Measurements from ENCODE around the gene CCNJL.
"Not testable (repeated sequence)": the region's sequence is repeated elsewhere in the genome, so short reads cannot be mapped to it uniquely, and the experiment has no call there.

CCNJL gene

GRCh38 chr5:160253441-160253840 is 58.9 kb downstream of the CCNJL start:
- H3K36me3 ChIP-seq = peaks cover 43% of the 10 kb centered on the region
- TF ChIP-seq CTCF (IDR thresholded peaks at IDR 0.05) = no peak
- H3K27ac ChIP-seq = no peak overlapping the region
- no peak overlapping the region for H3K4me3 ChIP-seq (ENCODE audit: low read depth in 1 of 2, low read length in 1 of 2)
- H3K4me1 ChIP-seq (ENCODE audit: control insufficient read depth in 1 of 2, insufficient read depth in 1 of 2, low read depth in 1 of 2, low read length in 1 of 2) = no peaks in the 10 kb centered on the region
- H3K9me3 ChIP-seq = no peaks in the 10 kb centered on the region
- no peaks in the 10 kb centered on the region for H3K27me3 ChIP-seq

GRCh38 chr5:160252916-160253315 is 59.4 kb downstream of the CCNJL start:
- Histone ChIP-seq H3K36me3 (peaks cover 43% of the 10 kb centered on the region), H3K4me1 (ENCODE audit: control insufficient read depth in 1 of 2, insufficient read depth in 1 of 2, low read depth in 1 of 2, low read length in 1 of 2) (no peaks in the 10 kb centered on the region), H3K27me3 (no peaks in the 10 kb centered on the region), H3K4me3 (ENCODE audit: low read depth in 1 of 2, low read length in 1 of 2) (no peak overlapping the region), H3K9me3 (no peaks in the 10 kb centered on the region), H3K27ac (no peak overlapping the region)
- no peak for TF ChIP-seq CTCF (IDR thresholded peaks at IDR 0.05)

DNA sequence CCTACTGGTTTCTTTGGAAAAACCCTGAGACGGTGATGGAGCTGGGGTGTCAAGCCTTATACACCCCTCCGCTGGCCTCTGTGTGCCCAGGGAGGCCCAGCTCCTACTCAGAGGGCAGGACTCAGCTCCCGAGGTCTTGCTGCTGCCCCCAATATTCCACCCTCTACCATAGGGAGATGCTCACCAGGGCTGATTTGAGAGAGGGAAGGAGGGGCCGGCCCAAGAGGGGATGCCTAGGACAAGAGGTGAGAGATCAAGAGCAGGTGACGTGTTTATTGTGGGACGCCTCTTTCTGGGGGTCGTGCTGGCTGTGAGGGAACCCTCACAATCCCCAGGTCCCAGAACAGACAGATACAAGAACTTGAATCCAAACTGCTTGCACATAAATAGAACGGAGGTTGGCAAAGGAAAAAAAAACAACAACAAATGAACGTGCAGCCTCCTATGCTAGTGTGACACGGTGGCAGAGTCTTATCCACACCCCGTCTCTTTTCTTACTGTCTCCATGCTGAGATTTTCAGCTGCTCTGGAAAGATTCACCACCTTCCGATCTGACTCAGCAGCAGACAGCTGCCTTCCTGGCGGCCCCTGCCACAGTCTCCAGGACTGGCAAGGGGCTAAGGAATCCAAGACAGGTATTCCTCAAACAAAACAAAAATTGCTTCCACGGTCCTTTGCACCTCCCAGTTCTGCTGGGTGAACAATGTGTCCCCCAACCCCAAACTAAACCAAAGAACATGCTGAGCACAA is 60.8 kb downstream of the CCNJL start:
- no peak overlapping the region for H3K27ac ChIP-seq
- no peak for TF ChIP-seq CTCF (IDR thresholded peaks at IDR 0.05)
- peaks cover 43% of the 10 kb centered on the region for H3K36me3 ChIP-seq
- H3K9me3 ChIP-seq = no peaks in the 10 kb centered on the region
- no peaks in the 10 kb centered on the region for H3K27me3 ChIP-seq
- H3K4me1 ChIP-seq (ENCODE audit: control insufficient read depth in 1 of 2, insufficient read depth in 1 of 2, low read depth in 1 of 2, low read length in 1 of 2) = no peaks in the 10 kb centered on the region
- H3K4me3 ChIP-seq (ENCODE audit: low read depth in 1 of 2, low read length in 1 of 2) = no peak overlapping the region

GRCh38 chr5:160250826-160251225 is 61.5 kb downstream of the CCNJL start:
- no peaks in the 10 kb centered on the region for H3K9me3 ChIP-seq
- peaks cover 40% of the 10 kb centered on the region for H3K36me3 ChIP-seq
- H3K27me3 ChIP-seq = no peaks in the 10 kb centered on the region
- no peaks in the 10 kb centered on the region for H3K4me1 ChIP-seq (ENCODE audit: control insufficient read depth in 1 of 2, insufficient read depth in 1 of 2, low read depth in 1 of 2, low read length in 1 of 2)
- H3K4me3 ChIP-seq (ENCODE audit: low read depth in 1 of 2, low read length in 1 of 2) = no peak overlapping the region
- no peak overlapping the region for H3K27ac ChIP-seq
- TF ChIP-seq CTCF (IDR thresholded peaks at IDR 0.05) = no peak

DNA sequence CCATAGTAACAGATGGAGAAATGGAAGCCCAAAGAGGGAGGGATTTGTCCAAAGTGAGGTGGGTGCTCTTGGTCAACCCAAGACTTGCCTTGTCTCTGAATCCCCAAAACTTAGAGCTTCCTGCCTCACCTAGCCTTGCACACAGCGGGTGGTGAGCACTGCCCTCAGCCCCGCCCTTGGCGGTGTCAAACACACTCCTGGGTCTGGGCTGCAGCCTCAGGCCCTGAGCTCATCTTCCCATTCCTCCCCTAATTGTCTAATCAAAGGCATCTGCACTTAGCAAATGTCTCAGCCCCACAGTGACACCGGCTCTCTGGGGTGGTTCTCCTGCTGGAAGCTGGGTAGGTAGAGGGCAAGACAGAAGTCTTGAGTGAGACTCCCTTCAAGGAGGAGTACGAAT is 62.1 kb downstream of the CCNJL start:
- H3K27me3 ChIP-seq = no peaks in the 10 kb centered on the region
- H3K36me3 ChIP-seq = peaks cover 34% of the 10 kb centered on the region
- H3K9me3 ChIP-seq = no peaks in the 10 kb centered on the region
- TF ChIP-seq CTCF (IDR thresholded peaks at IDR 0.05) = no peak
- H3K4me3 ChIP-seq (ENCODE audit: low read depth in 1 of 2, low read length in 1 of 2) = no peak overlapping the region
- no peaks in the 10 kb centered on the region for H3K4me1 ChIP-seq (ENCODE audit: control insufficient read depth in 1 of 2, insufficient read depth in 1 of 2, low read depth in 1 of 2, low read length in 1 of 2)
- no peak overlapping the region for H3K27ac ChIP-seq

DNA sequence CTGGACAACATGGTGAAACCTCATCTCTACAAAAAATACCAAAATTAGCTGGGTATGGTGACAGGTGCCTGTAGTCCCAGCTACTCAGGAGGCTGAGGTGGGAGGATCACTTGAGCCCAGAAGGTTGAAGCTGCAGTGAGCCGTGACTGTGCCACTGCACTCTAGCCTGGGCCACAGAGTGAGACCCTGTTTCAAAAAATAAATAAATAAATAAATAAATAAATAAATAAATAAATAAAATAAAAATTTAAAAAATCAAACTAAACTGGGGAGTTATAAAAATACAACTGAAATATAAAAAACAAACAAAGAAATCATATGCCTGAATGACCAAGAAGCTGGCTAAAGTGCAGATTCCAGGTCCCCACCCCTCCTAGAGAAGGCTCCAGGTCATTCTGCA is 62.8 kb downstream of the CCNJL start:
- H3K27ac ChIP-seq; H3K27me3 ChIP-seq; H3K4me3 ChIP-seq (ENCODE audit: low read depth in 1 of 2, low read length in 1 of 2); H3K4me1 ChIP-seq (ENCODE audit: control insufficient read depth in 1 of 2, insufficient read depth in 1 of 2, low read depth in 1 of 2, low read length in 1 of 2); H3K9me3 ChIP-seq: not testable (repeated sequence)
- H3K36me3 ChIP-seq = peaks cover 28% of the 10 kb centered on the region

Measured in neutrophil (primary cell).